K562 (cell line): Measurements from ENCODE around the gene SH3BGRL3. TPM values are rescaled to one million over a fixed set of nuclear protein-coding genes. Genes with fewer than 3 reads are reported as not detected.
A peak's percentile ranks its signal among the peaks of the same experiment; 100 is the strongest.

Experiments
- BRCA1 ChIP-seq, 2 experiments: fragments of 450-650 bp in 1 of 2; sonication (generic) in 1 of 2; formaldehyde crosslinking in 1 of 2; IDR thresholded peaks; 2 replicates each; pipeline versions ENCODE4 v1.5.0 to v1.6.1; 2017 to 2020; ENCODE audit warnings: mild to moderate bottlenecking in 1 of 2, missing genetic modification reagents in 1 of 2
- CC2D1A ChIP-seq: fragments of 450-650 bp; IDR thresholded peaks from 2 replicates; pipeline ENCODE4 v1.6.1; 2017; ENCODE audit warnings: mild to moderate bottlenecking
- COPS2 ChIP-seq: fragments of 450-650 bp; conservative IDR thresholded peaks from 2 replicates; pipeline ENCODE4 v1.6.1; 2016; ENCODE audit warnings: mild to moderate bottlenecking, moderate library complexity
- DPF2 ChIP-seq: fragments of 450-650 bp; IDR thresholded peaks from 2 replicates; pipeline ENCODE4 v1.6.1; 2016
- HSF4 ChIP-seq: fragments of 250-450 bp; sonication (Bioruptor Pico); IDR thresholded peaks from 2 replicates; pipeline ENCODE4 v2.1.2; 2022; ENCODE audit warnings: mild to moderate bottlenecking, moderate library complexity, borderline replicate concordance
- KAT7 ChIP-seq: sonication (generic); formaldehyde crosslinking; IDR thresholded peaks from 2 replicates; pipeline ENCODE4 v1.8.0; 2022; ENCODE audit warnings: missing genetic modification reagents, mild to moderate bottlenecking, borderline replicate concordance
- MCM7 ChIP-seq, 2 experiments: fragments of 450-650 bp; IDR thresholded peaks; 2 replicates each; pipeline ENCODE4 v1.6.1; 2016 to 2018
- POLR2AphosphoS5 ChIP-seq: IDR thresholded peaks from 2 replicates; pipeline ENCODE4 v1.6.1; 2011; ENCODE audit warnings: mild to moderate bottlenecking, low read depth, low read length, moderate library complexity; ENCODE audit not compliant: control insufficient read depth, insufficient read depth
- SMARCA4 ChIP-seq: fragments of 450-650 bp; IDR thresholded peaks from 2 replicates; pipeline ENCODE4 v1.6.1; 2016
- TAF15 ChIP-seq: fragments of 200-400 bp; formaldehyde crosslinking; IDR thresholded peaks from 2 replicates; pipeline ENCODE4 v1.6.1; 2017; ENCODE audit warnings: mild to moderate bottlenecking, low read depth, low read length, moderate library complexity
- TARDBP ChIP-seq: fragments of 450-650 bp; IDR thresholded peaks from 2 replicates; pipeline ENCODE4 v1.6.1; 2016
- ZNF175 ChIP-seq: fragments of 200-800 bp; sonication (Bioruptor generic); IDR thresholded peaks from 2 replicates; pipeline ENCODE4 v1.6.1; 2016; ENCODE audit warnings: low read depth, mild to moderate bottlenecking, missing genetic modification characterization, missing compliant biosample characterization
- ZNF311 ChIP-seq: fragments of 250-450 bp; sonication (Bioruptor Pico); IDR thresholded peaks from 2 replicates; pipeline ENCODE4 v1.4.0; 2020; ENCODE audit warnings: mild to moderate bottlenecking, moderate library complexity
- ZNF316 ChIP-seq: fragments of 450-650 bp; IDR thresholded peaks from 2 replicates; pipeline ENCODE4 v1.6.1; 2016
- ZNF764 ChIP-seq: fragments of 250-450 bp; sonication (Bioruptor Pico); IDR thresholded peaks from 2 replicates; pipeline ENCODE4 v1.4.0; 2020; ENCODE audit warnings: low read depth, mild to moderate bottlenecking, moderate library complexity
- polyA plus RNA-seq, 8 experiments: library from polyadenylated mRNA; depleted of rRNA in 4 of 8; stranded (reverse) in 5 of 8; unstranded in 3 of 8; fragments of >200 nt; fragmentation: Nextera tagmentation in 2 of 8; fragmentation: Illumina TruSeq in 1 of 8; extraction: Ambion mirVana in 2 of 8; extraction: Trizol in 1 of 8; gene quantifications; 2 replicates each; pipeline versions ENCODE4 v1.2.1 to v1.2.3, GENCODE V29; 2011 to 2014; ENCODE audit warnings: inconsistent platforms in 1 of 8, missing spikeins in 1 of 8
- total RNA-seq, 7 experiments: library from RNA; depleted of rRNA in 6 of 7; stranded (reverse); fragments of >200 nt in 6 of 7; fragmentation: Illumina TruSeq in 2 of 7; extraction: Trizol in 2 of 7; gene quantifications; 2 replicates each; pipeline versions ENCODE4 v1.2.1 to v1.2.3, GENCODE V29; 2011 to 2021; ENCODE audit warnings: low replicate concordance in 1 of 7
- TF ChIP-seq, protein P1 (sequence below): fragments of 250-450 bp; sonication (Bioruptor Pico); IDR thresholded peaks from 2 replicates; pipeline ENCODE4 v1.5.0; 2021; ENCODE audit warnings: mild to moderate bottlenecking, borderline replicate concordance
- TF ChIP-seq, protein P2 (sequence below): fragments of 250-450 bp; sonication (Bioruptor Pico); IDR thresholded peaks from 2 replicates; pipeline ENCODE4 v1.8.0; 2021; ENCODE audit warnings: mild to moderate bottlenecking, moderate library complexity
- TF ChIP-seq, protein P3 (sequence below): sonication (generic); formaldehyde crosslinking; IDR thresholded peaks from 2 replicates; pipeline ENCODE4 v1.8.0; 2022; ENCODE audit warnings: mild to moderate bottlenecking, missing genetic modification reagents
- TF ChIP-seq, protein P4 (sequence below): sonication (generic); IDR thresholded peaks from 2 replicates; pipeline ENCODE4 v1.6.1; 2016
- TF ChIP-seq, protein P5 (sequence below): sonication (generic); formaldehyde crosslinking; IDR thresholded peaks from 2 replicates; pipeline ENCODE4 v1.8.0; 2023; ENCODE audit warnings: mild to moderate bottlenecking, missing genetic modification reagents

SH3BGRL3 gene
- total and polyA plus RNA-seq, 9 of the 15 experiments (the other 6 are each of a cell fraction or from before 2014, with no cell fraction given), result 30.3 to 140 (median 54.2) TPM

DNA sequence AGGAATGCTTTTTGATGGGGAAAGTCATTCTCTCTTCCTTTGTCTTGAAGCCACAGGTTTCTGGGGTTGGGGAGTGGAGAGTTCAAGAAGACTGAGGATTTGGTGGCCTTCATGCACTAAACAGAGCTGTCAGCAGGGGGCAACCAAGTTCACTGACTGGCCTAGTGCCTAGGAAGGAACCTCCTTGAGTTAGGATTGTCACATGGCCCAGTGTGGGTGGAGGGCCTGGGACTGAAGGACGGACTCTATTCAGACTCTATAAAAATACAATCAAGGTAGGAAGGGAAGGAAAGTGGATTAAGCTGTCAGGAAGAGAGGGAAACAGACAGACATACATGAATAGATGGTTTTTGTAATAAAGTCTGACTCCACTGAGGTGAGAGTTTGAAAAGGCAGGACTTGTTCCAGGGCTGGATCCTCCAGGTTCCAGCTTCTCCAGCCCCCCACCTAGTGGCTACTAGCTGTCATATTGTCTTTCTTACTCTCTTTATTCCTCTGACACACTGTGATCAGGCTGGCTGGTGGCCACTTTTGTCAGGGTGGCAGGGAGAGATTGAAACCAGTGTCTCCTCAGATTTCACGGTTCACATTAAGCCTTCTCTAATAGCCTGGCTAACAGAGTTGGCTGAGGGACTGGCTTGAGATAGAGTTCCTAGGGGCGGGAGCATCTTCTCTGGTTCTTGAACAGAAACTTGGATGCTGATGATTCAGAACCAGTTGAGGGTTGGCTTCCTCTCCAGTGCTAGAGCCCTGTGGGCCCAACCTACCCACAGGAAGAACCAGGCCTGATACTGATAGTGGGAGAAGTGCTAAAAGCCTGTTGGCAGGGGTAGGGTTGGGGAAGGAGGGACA lies 4.1 kb upstream of the SH3BGRL3 start (continued):
- TF ChIP-seq HSF4 (CRISPR knock-in tag) (peak; percentile 28; the same call in 1 of the 2 replicates), ZNF316 (no peak), ZNF175 (peak; percentile 51; the same call in 1 of the 2 replicates), TARDBP (no peak; the same call in 1 of the 2 replicates), POLR2AphosphoS5 (0 out of 2 replicates have a peak, but pooled peaks have one; percentile 30), COPS2 (no peak), BRCA1 (IDR thresholded peaks at IDR 0.05) (no peak), BRCA1 (CRISPR knock-in tag; IDR thresholded peaks at IDR 0.05) (no peak), TAF15 (no peak), KAT7 (CRISPR knock-in tag) (no peak), SMARCA4 (peak; percentile 79; the same call in 1 of the 2 replicates), MCM7 (IDR thresholded peaks at IDR 0.05) (no peak), ZNF764 (CRISPR knock-in tag) (no peak), DPF2 (peak; percentile 78; the same call in 1 of the 2 replicates), ZNF311 (CRISPR knock-in tag) (no peak), CC2D1A (peak; percentile 60)
- TF ChIP-seq, protein P1, sequence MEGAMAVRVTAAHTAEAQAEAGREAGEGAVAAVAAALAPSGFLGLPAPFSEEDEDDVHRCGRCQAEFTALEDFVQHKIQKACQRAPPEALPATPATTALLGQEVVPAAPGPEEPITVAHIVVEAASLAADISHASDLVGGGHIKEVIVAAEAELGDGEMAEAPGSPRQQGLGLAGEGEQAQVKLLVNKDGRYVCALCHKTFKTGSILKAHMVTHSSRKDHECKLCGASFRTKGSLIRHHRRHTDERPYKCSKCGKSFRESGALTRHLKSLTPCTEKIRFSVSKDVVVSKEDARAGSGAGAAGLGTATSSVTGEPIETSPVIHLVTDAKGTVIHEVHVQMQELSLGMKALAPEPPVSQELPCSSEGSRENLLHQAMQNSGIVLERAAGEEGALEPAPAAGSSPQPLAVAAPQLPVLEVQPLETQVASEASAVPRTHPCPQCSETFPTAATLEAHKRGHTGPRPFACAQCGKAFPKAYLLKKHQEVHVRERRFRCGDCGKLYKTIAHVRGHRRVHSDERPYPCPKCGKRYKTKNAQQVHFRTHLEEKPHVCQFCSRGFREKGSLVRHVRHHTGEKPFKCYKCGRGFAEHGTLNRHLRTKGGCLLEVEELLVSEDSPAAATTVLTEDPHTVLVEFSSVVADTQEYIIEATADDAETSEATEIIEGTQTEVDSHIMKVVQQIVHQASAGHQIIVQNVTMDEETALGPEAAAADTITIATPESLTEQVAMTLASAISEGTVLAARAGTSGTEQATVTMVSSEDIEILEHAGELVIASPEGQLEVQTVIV (CRISPR knock-in tag), result no peak
- TF ChIP-seq, protein P2, sequence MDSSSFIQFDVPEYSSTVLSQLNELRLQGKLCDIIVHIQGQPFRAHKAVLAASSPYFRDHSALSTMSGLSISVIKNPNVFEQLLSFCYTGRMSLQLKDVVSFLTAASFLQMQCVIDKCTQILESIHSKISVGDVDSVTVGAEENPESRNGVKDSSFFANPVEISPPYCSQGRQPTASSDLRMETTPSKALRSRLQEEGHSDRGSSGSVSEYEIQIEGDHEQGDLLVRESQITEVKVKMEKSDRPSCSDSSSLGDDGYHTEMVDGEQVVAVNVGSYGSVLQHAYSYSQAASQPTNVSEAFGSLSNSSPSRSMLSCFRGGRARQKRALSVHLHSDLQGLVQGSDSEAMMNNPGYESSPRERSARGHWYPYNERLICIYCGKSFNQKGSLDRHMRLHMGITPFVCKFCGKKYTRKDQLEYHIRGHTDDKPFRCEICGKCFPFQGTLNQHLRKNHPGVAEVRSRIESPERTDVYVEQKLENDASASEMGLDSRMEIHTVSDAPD, result no peak
- TF ChIP-seq, protein P3, sequence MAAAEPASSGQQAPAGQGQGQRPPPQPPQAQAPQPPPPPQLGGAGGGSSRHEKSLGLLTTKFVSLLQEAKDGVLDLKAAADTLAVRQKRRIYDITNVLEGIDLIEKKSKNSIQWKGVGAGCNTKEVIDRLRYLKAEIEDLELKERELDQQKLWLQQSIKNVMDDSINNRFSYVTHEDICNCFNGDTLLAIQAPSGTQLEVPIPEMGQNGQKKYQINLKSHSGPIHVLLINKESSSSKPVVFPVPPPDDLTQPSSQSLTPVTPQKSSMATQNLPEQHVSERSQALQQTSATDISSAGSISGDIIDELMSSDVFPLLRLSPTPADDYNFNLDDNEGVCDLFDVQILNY, result no peak
- TF ChIP-seq, protein P4, sequence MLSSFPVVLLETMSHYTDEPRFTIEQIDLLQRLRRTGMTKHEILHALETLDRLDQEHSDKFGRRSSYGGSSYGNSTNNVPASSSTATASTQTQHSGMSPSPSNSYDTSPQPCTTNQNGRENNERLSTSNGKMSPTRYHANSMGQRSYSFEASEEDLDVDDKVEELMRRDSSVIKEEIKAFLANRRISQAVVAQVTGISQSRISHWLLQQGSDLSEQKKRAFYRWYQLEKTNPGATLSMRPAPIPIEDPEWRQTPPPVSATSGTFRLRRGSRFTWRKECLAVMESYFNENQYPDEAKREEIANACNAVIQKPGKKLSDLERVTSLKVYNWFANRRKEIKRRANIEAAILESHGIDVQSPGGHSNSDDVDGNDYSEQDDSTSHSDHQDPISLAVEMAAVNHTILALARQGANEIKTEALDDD, result peak; percentile 72
- TF ChIP-seq, protein P5, sequence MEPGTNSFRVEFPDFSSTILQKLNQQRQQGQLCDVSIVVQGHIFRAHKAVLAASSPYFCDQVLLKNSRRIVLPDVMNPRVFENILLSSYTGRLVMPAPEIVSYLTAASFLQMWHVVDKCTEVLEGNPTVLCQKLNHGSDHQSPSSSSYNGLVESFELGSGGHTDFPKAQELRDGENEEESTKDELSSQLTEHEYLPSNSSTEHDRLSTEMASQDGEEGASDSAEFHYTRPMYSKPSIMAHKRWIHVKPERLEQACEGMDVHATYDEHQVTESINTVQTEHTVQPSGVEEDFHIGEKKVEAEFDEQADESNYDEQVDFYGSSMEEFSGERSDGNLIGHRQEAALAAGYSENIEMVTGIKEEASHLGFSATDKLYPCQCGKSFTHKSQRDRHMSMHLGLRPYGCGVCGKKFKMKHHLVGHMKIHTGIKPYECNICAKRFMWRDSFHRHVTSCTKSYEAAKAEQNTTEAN (CRISPR knock-in tag), result no peak
